HepG2 (cell line): ENCODE results near the gene PSD4. TPM values are rescaled to one million over a fixed set of nuclear protein-coding genes. Genes with fewer than 3 reads are reported as not detected.

ENCODE experiments used
- ATAC-seq: fragments of 200-7000 bp; cut with Tn5 transposase; 3 replicates; pipeline ENCODE4 v1.9.1; 2020; ENCODE audit warnings: mild to moderate bottlenecking, moderate library complexity
- BruUV-seq: library from RNA; stranded (reverse); fragments of 400-500 nt; replicated peaks from 2 replicates; lab custom pipeline; 2021; lab: Mats Ljungman, UMichigan
- CTCF ChIA-PET: fragments of 300-600 bp; formaldehyde crosslinking; extraction: SDS; loops from one replicate; lab custom pipeline; 2021; ENCODE audit warnings: low total read pairs, inconsistent platforms, low intra/inter-chr PET ratio; lab: Yijun Ruan, JAX
- POLR2A ChIA-PET: fragments of 350-600 bp; sonication (Branson Sonifier 250); formaldehyde crosslinking; loops from one replicate; lab custom pipeline; 2020; ENCODE audit warnings: antibody characterized with exemption, inconsistent platforms; lab: Yijun Ruan, JAX
- DNase-seq: peaks from one replicate; pipeline ENCODE4 v3.0.0-alpha.2; 2015; ENCODE audit warnings: low spot score
- FAIRE-seq: peaks from 3 replicates; lab custom pipeline; 2011; peaks lifted over from hg19 to GRCh38; lab: Jason Lieb, UNC
- H2AFZ ChIP-seq: one replicate; pipeline ENCODE4 v1.6.1; 2011; ENCODE audit warnings: low read length, inconsistent platforms
- H3K27ac ChIP-seq: fragments of 300-600 bp; 3 replicates; pipeline ENCODE4 v1.8.0; 2011; ENCODE audit warnings: mixed run types, mild to moderate bottlenecking, mixed read lengths, low read length, inconsistent platforms; ENCODE audit not compliant: insufficient read depth; ENCODE audit errors: extremely low read length
- H3K27me3 ChIP-seq, 2 experiments: fragments of 200-600 bp in 1 of 2; 2 replicates in 1 of 2; 3 replicates in 1 of 2; pipeline versions ENCODE4 v1.6.0 to v1.8.0; 2011; ENCODE audit warnings: low read length in 2 of 2, mild to moderate bottlenecking in 2 of 2, moderate library complexity in 2 of 2, inconsistent platforms in 1 of 2; ENCODE audit not compliant: insufficient read depth in 2 of 2, control insufficient read depth in 1 of 2
- H3K36me3 ChIP-seq, 2 experiments: fragments of 200-600 bp in 1 of 2; replicated peaks in 1 of 2; 2 replicates in 1 of 2; 3 replicates in 1 of 2; pipeline versions ENCODE4 v1.5.1 to v1.8.0; 2011; ENCODE audit warnings: low read length in 2 of 2, inconsistent platforms in 1 of 2; ENCODE audit not compliant: insufficient read depth in 2 of 2, control insufficient read depth in 1 of 2
- H3K4me1 ChIP-seq: 2 replicates; pipeline ENCODE4 v1.5.1; 2012; ENCODE audit warnings: low read length, inconsistent platforms; ENCODE audit not compliant: insufficient read depth
- H3K4me2 ChIP-seq: 2 replicates; pipeline ENCODE4 v1.6.0; 2011; ENCODE audit warnings: low read depth, low read length, inconsistent platforms
- H3K4me3 ChIP-seq, 3 experiments: fragments of 200-600 bp in 1 of 3; sonication (generic), shearing (Covaris generic) in 1 of 3; replicated peaks in 1 of 3; 2 replicates each; pipeline ENCODE4 v1.5.1; 2011 to 2016; ENCODE audit warnings: low read length in 3 of 3, inconsistent platforms in 2 of 3, low read depth in 2 of 3, mild to moderate bottlenecking in 2 of 3, control low read depth in 1 of 3, mixed read lengths in 1 of 3; ENCODE audit not compliant: insufficient read depth in 1 of 3
- H3K79me2 ChIP-seq: one replicate; pipeline ENCODE4 v1.6.1; 2011; ENCODE audit warnings: low read length, inconsistent platforms; ENCODE audit not compliant: insufficient read depth
- H3K9ac ChIP-seq: 2 replicates; pipeline ENCODE4 v1.6.0; 2011; ENCODE audit warnings: mild to moderate bottlenecking, low read depth, low read length, inconsistent platforms; ENCODE audit not compliant: insufficient read depth
- H3K9me3 ChIP-seq: 2 replicates; pipeline ENCODE4 v1.5.1; 2012; ENCODE audit warnings: mild to moderate bottlenecking, low read length
- H4K20me1 ChIP-seq: 2 replicates; pipeline ENCODE4 v1.6.0; 2011; ENCODE audit warnings: inconsistent platforms, mild to moderate bottlenecking, low read length, moderate library complexity; ENCODE audit not compliant: insufficient read depth
- AGO2 ChIP-seq: fragments of 200-400 bp; formaldehyde crosslinking; optimal IDR thresholded peaks from 2 replicates; pipeline ENCODE3; 2017; ENCODE audit warnings: mild to moderate bottlenecking, low read depth, low read length, moderate library complexity
- ARNT2 ChIP-seq: sonication (generic); formaldehyde crosslinking; IDR thresholded peaks from 2 replicates; pipeline ENCODE4 v1.8.0; 2022; ENCODE audit warnings: mild to moderate bottlenecking, low read depth, missing genetic modification reagents, moderate library complexity
- CBX5 ChIP-seq: sonication (generic); formaldehyde crosslinking; IDR thresholded peaks from 2 replicates; pipeline ENCODE4 v1.4.0; 2020; ENCODE audit warnings: missing genetic modification reagents, borderline replicate concordance
- DPF2 ChIP-seq: sonication (generic); formaldehyde crosslinking; IDR thresholded peaks from 2 replicates; pipeline ENCODE4 v1.4.0; 2020; ENCODE audit warnings: mild to moderate bottlenecking, low read depth, missing genetic modification reagents, borderline replicate concordance
- GPN1 ChIP-seq: sonication (generic); formaldehyde crosslinking; IDR thresholded peaks from 2 replicates; pipeline ENCODE4 v1.5.1; 2020; ENCODE audit warnings: missing genetic modification reagents, borderline replicate concordance
- HNF4A ChIP-seq: sonication (generic); formaldehyde crosslinking; IDR thresholded peaks from 2 replicates; pipeline ENCODE4 v1.4.0; 2020; ENCODE audit warnings: missing genetic modification reagents
- HNRNPL ChIP-seq: fragments of 200-400 bp; formaldehyde crosslinking; IDR thresholded peaks from 2 replicates; pipeline ENCODE4 v1.6.1; 2017; ENCODE audit warnings: mild to moderate bottlenecking, low read depth, low read length
- HNRNPLL ChIP-seq: fragments of 200-400 bp; formaldehyde crosslinking; IDR thresholded peaks from 2 replicates; pipeline ENCODE4 v1.6.1; 2017; ENCODE audit warnings: mild to moderate bottlenecking, low read depth, low read length; ENCODE audit not compliant: poor library complexity, severe bottlenecking
- ISL2 ChIP-seq: sonication (generic); formaldehyde crosslinking; IDR thresholded peaks from 2 replicates; pipeline ENCODE4 v1.5.0; 2020; ENCODE audit warnings: missing genetic modification reagents
- MXD3 ChIP-seq: IDR thresholded peaks from 2 replicates; pipeline ENCODE4 v1.6.1; 2016; ENCODE audit warnings: mild to moderate bottlenecking, missing biosample characterization, missing genetic modification reagents
- NFATC3 ChIP-seq: sonication (generic); formaldehyde crosslinking; IDR thresholded peaks from 2 replicates; pipeline ENCODE4 v1.5.1; 2020; ENCODE audit warnings: mild to moderate bottlenecking, missing genetic modification reagents
- NR2F2 ChIP-seq: IDR thresholded peaks from 2 replicates; pipeline ENCODE4 v1.6.1; 2012; ENCODE audit warnings: low read depth, inconsistent platforms, borderline replicate concordance
- PITX1 ChIP-seq: sonication (generic); formaldehyde crosslinking; IDR thresholded peaks from 2 replicates; pipeline ENCODE4 v1.5.1; 2020; ENCODE audit warnings: mild to moderate bottlenecking, missing genetic modification reagents
- RORA ChIP-seq: sonication (generic); formaldehyde crosslinking; IDR thresholded peaks from 2 replicates; pipeline ENCODE4 v1.5.0; 2020; ENCODE audit warnings: mild to moderate bottlenecking, missing genetic modification reagents, moderate library complexity
- SSRP1 ChIP-seq: IDR thresholded peaks from 2 replicates; pipeline ENCODE4 v1.6.1; 2016; ENCODE audit warnings: control low read depth
- STAT5B ChIP-seq: sonication (generic); formaldehyde crosslinking; IDR thresholded peaks from 2 replicates; pipeline ENCODE4 v1.4.0; 2020; ENCODE audit warnings: missing genetic modification reagents
- TARDBP ChIP-seq: sonication (generic); formaldehyde crosslinking; IDR thresholded peaks from 2 replicates; pipeline ENCODE4 v1.8.0; 2022; ENCODE audit warnings: mild to moderate bottlenecking, missing genetic modification reagents
- ZMAT3 ChIP-seq: sonication (generic); formaldehyde crosslinking; conservative IDR thresholded peaks from 2 replicates; pipeline ENCODE4 v1.7.0; 2021; ENCODE audit warnings: missing genetic modification reagents
- ZNF12 ChIP-seq: sonication (generic); formaldehyde crosslinking; IDR thresholded peaks from 2 replicates; pipeline ENCODE4 v1.5.0; 2020; ENCODE audit warnings: missing genetic modification reagents
- ZNF292 ChIP-seq: sonication (generic); formaldehyde crosslinking; IDR thresholded peaks from 2 replicates; pipeline ENCODE4 v1.8.1; 2022; ENCODE audit warnings: mild to moderate bottlenecking, low read depth, missing genetic modification reagents, borderline replicate concordance
- ZNF3 ChIP-seq: IDR thresholded peaks from 2 replicates; pipeline ENCODE4 v1.7.0; 2017; ENCODE audit warnings: inconsistent platforms
- ZNF672 ChIP-seq: sonication (generic); formaldehyde crosslinking; IDR thresholded peaks from 2 replicates; pipeline ENCODE4 v1.8.1; 2022; ENCODE audit warnings: missing genetic modification reagents
- WGBS: methylation state at CpG from one replicate; pipeline ENCODE4 v1.1.6; 2017; ENCODE audit warnings: low lambda C conversion rate; 5-methylcytosine and 5-hydroxymethylcytosine counted together
- in situ Hi-C: cut with HindIII; loops from 2 replicates; pipeline ENCODE4 v1.10.0; 2017; ENCODE audit warnings: low pct_unique_long_range_greater_than_20kb; ENCODE audit not compliant: extremely low pct_ligation_motif_present
- intact Hi-C: fragments of 100-400 bp; cut with micrococcal nuclease; formaldehyde crosslinking; loops from one replicate; pipeline ENCODE4 v1.10.0; 2022; ENCODE audit not compliant: unreplicated experiment
- polyA plus RNA-seq, 8 experiments: library from polyadenylated mRNA; depleted of rRNA in 3 of 8; stranded (reverse) in 7 of 8; unstranded in 1 of 8; fragments of >200 nt; fragmentation: Illumina TruSeq in 4 of 8; extraction: Trizol in 4 of 8; gene quantifications; 2 replicates each; pipeline versions ENCODE4 v1.2.1 to v1.2.3, GENCODE V29; 2011 to 2016; ENCODE audit warnings: low read depth in 4 of 8, missing spikeins in 1 of 8, mixed read lengths in 1 of 8; ENCODE audit not compliant: insufficient read depth in 1 of 8
- total RNA-seq, 5 experiments: library from RNA; depleted of rRNA; stranded (reverse); fragments of >200 nt; fragmentation: Illumina TruSeq; extraction: Trizol; gene quantifications; 2 replicates each; pipeline ENCODE4 v1.2.3, GENCODE V29; 2016; ENCODE audit warnings: low read depth in 1 of 5
- TF ChIP-seq, protein P1 (sequence below): sonication (generic); formaldehyde crosslinking; IDR thresholded peaks from 2 replicates; pipeline ENCODE4 v1.4.0; 2020; ENCODE audit warnings: missing genetic modification reagents

PSD4 gene
- total and polyA plus RNA-seq, 2 of the 13 experiments (the other 11 are each of a cell fraction or from before 2014, with no cell fraction given), result 5.8 to 9.4 TPM

GRCh38 chr2:113176696-113177355, 3.1 kb downstream of the PSD4 start (continued):
- TF ChIP-seq SSRP1 (no peak), ZMAT3 (CRISPR knock-in tag) (no peak), NFATC3 (CRISPR knock-in tag) (no peak), CBX5 (CRISPR knock-in tag) (no peak), NR2F2 (no peak)

DNA sequence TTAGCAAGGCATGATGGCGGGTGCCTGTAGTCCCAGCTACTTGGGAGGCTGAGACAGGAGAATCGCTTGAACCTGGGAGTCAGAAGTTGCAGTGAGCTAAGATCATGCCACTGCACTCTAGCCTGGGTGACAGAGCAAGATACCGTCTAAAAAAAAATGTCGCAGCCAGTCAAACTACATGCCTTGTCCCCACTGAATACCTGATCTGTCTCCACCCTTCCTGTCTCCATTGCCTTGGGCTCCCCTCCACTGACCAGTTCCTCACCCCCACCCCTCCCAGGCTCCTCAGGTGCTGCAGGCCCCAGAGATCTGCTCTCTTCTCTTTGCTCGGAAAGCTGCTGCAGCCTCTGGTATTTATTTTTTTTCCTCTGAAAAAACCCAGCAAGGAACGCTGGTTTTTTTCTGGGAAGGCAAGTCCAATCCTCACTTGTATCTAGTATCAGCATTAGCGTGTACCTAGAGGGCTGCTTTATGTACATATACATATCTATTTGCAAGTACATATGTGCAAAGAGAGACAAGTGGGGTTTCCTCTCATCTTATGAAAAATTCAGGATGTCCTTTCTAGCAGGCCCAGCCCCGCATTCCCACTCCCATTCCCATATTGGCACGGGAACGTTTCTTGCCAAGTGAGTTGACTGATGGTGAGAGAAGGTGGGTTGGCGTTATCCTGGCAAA, 4.4 kb downstream of the PSD4 start:
- FAIRE-seq (no peak), DNase-seq (no peak)
- BruUV-seq, result no TSS peak
- Histone ChIP-seq H3K4me1 (peaks cover 74% of the 10 kb centered on the region), H3K36me3 (no peaks in the 10 kb centered on the region; a peak in 1 of 5 replicates), H3K9me3 (no peaks in the 10 kb centered on the region), H4K20me1 (no peaks in the 10 kb centered on the region), H3K4me2 (no peak overlapping the region), H3K79me2 (no peaks in the 10 kb centered on the region)
- POLR2A ChIA-PET, result interaction anchor here (6.4 kb wide), 1 partner anchor 12 kb away, joined by 97 read pairs; no protein-coding TSS in a partner anchor
- intact Hi-C loops, result no loop called here
- TF ChIP-seq ZNF292 (CRISPR knock-in tag), result no peak
- no peak for TF ChIP-seq HNRNPLL
- no peak for TF ChIP-seq GPN1
- no peak for TF ChIP-seq STAT5B (CRISPR knock-in tag)
- TF ChIP-seq ZNF12 (CRISPR knock-in tag), result no peak
- no peak for TF ChIP-seq ISL2
- TF ChIP-seq RORA (CRISPR knock-in tag), result no peak
- TF ChIP-seq ARNT2 (CRISPR knock-in tag), result no peak
- TF ChIP-seq AGO2, result no peak
- TF ChIP-seq DPF2 (CRISPR knock-in tag), result no peak
- no peak for TF ChIP-seq ZNF3 (CRISPR knock-in tag)
- TF ChIP-seq PITX1 (CRISPR knock-in tag), result no peak
- no peak for TF ChIP-seq HNF4A
- no peak for TF ChIP-seq ZNF672 (CRISPR knock-in tag)
- no peak for TF ChIP-seq MXD3 (CRISPR knock-in tag)
- TF ChIP-seq, protein P1, sequence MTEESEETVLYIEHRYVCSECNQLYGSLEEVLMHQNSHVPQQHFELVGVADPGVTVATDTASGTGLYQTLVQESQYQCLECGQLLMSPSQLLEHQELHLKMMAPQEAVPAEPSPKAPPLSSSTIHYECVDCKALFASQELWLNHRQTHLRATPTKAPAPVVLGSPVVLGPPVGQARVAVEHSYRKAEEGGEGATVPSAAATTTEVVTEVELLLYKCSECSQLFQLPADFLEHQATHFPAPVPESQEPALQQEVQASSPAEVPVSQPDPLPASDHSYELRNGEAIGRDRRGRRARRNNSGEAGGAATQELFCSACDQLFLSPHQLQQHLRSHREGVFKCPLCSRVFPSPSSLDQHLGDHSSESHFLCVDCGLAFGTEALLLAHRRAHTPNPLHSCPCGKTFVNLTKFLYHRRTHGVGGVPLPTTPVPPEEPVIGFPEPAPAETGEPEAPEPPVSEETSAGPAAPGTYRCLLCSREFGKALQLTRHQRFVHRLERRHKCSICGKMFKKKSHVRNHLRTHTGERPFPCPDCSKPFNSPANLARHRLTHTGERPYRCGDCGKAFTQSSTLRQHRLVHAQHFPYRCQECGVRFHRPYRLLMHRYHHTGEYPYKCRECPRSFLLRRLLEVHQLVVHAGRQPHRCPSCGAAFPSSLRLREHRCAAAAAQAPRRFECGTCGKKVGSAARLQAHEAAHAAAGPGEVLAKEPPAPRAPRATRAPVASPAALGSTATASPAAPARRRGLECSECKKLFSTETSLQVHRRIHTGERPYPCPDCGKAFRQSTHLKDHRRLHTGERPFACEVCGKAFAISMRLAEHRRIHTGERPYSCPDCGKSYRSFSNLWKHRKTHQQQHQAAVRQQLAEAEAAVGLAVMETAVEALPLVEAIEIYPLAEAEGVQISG (CRISPR knock-in tag), result no peak
- no peak for TF ChIP-seq HNRNPL
- no peak for TF ChIP-seq TARDBP (CRISPR knock-in tag)
- TF ChIP-seq, all 625 proteins: peak for 0
- in situ Hi-C loops, result no loop called here
- Histone ChIP-seq H3K9ac (no peak overlapping the region), H3K27ac (no peak overlapping the region), H3K27me3 (peaks cover 0 to 4% of the 10 kb centered on the region in 2 experiments; a peak in 1 of 5 replicates), H3K4me3 (no peak overlapping the region), H2AFZ (no peak overlapping the region)
- 83% methylated on average over 11 of the region's 11 CpGs for WGBS
- no peak for ATAC-seq
- CTCF ChIA-PET, result no interaction called here
